GM23338 (cell line): ENCODE measurements around the gene HHATL.

Experiments
- CREB1 ChIP-seq: fragments of 250-450 bp; sonication (Bioruptor Pico); IDR thresholded peaks from 2 replicates; pipeline ENCODE4 v1.5.0; 2020; ENCODE audit warnings: low read depth, mild to moderate bottlenecking, moderate library complexity
- EZH2 ChIP-seq: fragments of 200-600 bp; sonication (generic); IDR thresholded peaks from one replicate; pipeline ENCODE4 v1.8.0; 2017; ENCODE audit warnings: antibody characterized with exemption, mild to moderate bottlenecking, low read depth; ENCODE audit not compliant: unreplicated experiment
- EZH2phosphoT487 ChIP-seq: fragments of 200-600 bp; sonication (generic); IDR thresholded peaks from one replicate; pipeline ENCODE4 v1.8.1; 2018; ENCODE audit warnings: antibody characterized with exemption; ENCODE audit not compliant: unreplicated experiment
- POLR2AphosphoS5 ChIP-seq: IDR thresholded peaks from 2 replicates; pipeline ENCODE4 v1.6.1; 2016; ENCODE audit warnings: antibody characterized with exemption, low read depth
- STAT1 ChIP-seq: IDR thresholded peaks from one replicate; pipeline ENCODE4 v1.6.1; 2016; ENCODE audit warnings: antibody characterized with exemption; ENCODE audit not compliant: unreplicated experiment
- TF ChIP-seq, protein P1 (sequence below), 2 experiments: fragments of 200-600 bp in 1 of 2; sonication (generic) in 1 of 2; conservative IDR thresholded peaks; 2 replicates each; pipeline versions ENCODE4 v1.5.1 to v1.6.1; 2016 to 2017; ENCODE audit warnings: antibody characterized with exemption in 2 of 2, low read depth in 2 of 2, mild to moderate bottlenecking in 2 of 2, moderate library complexity in 1 of 2

GRCh38 chr3:42720126-42720525 lies 17.5 kb upstream of the HHATL start:
- TF ChIP-seq, protein P1, sequence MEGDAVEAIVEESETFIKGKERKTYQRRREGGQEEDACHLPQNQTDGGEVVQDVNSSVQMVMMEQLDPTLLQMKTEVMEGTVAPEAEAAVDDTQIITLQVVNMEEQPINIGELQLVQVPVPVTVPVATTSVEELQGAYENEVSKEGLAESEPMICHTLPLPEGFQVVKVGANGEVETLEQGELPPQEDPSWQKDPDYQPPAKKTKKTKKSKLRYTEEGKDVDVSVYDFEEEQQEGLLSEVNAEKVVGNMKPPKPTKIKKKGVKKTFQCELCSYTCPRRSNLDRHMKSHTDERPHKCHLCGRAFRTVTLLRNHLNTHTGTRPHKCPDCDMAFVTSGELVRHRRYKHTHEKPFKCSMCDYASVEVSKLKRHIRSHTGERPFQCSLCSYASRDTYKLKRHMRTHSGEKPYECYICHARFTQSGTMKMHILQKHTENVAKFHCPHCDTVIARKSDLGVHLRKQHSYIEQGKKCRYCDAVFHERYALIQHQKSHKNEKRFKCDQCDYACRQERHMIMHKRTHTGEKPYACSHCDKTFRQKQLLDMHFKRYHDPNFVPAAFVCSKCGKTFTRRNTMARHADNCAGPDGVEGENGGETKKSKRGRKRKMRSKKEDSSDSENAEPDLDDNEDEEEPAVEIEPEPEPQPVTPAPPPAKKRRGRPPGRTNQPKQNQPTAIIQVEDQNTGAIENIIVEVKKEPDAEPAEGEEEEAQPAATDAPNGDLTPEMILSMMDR (conservative IDR thresholded peaks at IDR 0.05; ENCODE audit: low read depth in 2 of 2): no peak
- no peak for TF ChIP-seq EZH2phosphoT487
- no peak for TF ChIP-seq STAT1
- no peak for TF ChIP-seq EZH2
- TF ChIP-seq POLR2AphosphoS5: no peak
- TF ChIP-seq CREB1 (CRISPR knock-in tag): no peak
